Keratinocyte (primary cell): ENCODE data around the gene SPTBN1. TPM values are rescaled to one million over a fixed set of nuclear protein-coding genes. Genes with fewer than 3 reads are reported as not detected.

ENCODE experiments used
- DNase-seq: peaks from one replicate; pipeline ENCODE4 v3.0.0-alpha.2; 2011; ENCODE audit warnings: low read depth, missing footprints, low spot score
- FAIRE-seq: peaks from 2 replicates; lab custom pipeline; 2011; peaks lifted over from hg19 to GRCh38; lab: Jason Lieb, UNC
- H2AFZ ChIP-seq: 2 replicates; pipeline ENCODE4 v1.6.0; 2012; ENCODE audit warnings: low read length, control low read depth, inconsistent platforms; ENCODE audit not compliant: control insufficient read depth
- H3K27ac ChIP-seq: 2 replicates; pipeline ENCODE4 v1.5.1; 2011; ENCODE audit warnings: low read length; ENCODE audit not compliant: control insufficient read depth, insufficient read depth
- H3K27me3 ChIP-seq: 3 replicates; pipeline ENCODE4 v1.6.0; 2011; ENCODE audit warnings: low read length; ENCODE audit not compliant: control insufficient read depth, insufficient read depth; ENCODE audit errors: extremely low read depth
- H3K36me3 ChIP-seq, 2 experiments: 2 replicates in 1 of 2; 3 replicates in 1 of 2; pipeline ENCODE4 v1.5.1; 2011; ENCODE audit warnings: low read length in 2 of 2, mild to moderate bottlenecking in 1 of 2; ENCODE audit not compliant: control insufficient read depth in 2 of 2, insufficient read depth in 2 of 2; ENCODE audit errors: extremely low read depth in 1 of 2
- H3K4me1 ChIP-seq: 3 replicates; pipeline ENCODE4 v1.5.1; 2011; ENCODE audit warnings: low read length; ENCODE audit not compliant: control insufficient read depth, insufficient read depth; ENCODE audit errors: extremely low read depth
- H3K4me2 ChIP-seq: 3 replicates; pipeline ENCODE4 v1.6.0; 2011; ENCODE audit warnings: low read depth, low read length; ENCODE audit not compliant: control insufficient read depth, insufficient read depth; ENCODE audit errors: extremely low read depth
- H3K4me3 ChIP-seq, 3 experiments: fragments of 200-600 bp in 1 of 3; sonication (generic) in 1 of 3; 2 replicates in 2 of 3; 3 replicates in 1 of 3; pipeline ENCODE4 v1.5.1; 2011 to 2016; ENCODE audit warnings: low read length in 3 of 3, mild to moderate bottlenecking in 3 of 3, control low read depth in 2 of 3, inconsistent platforms in 1 of 3, low read depth in 1 of 3, mixed read lengths in 1 of 3, mixed run types in 1 of 3, moderate library complexity in 1 of 3; ENCODE audit not compliant: control insufficient read depth in 2 of 3, insufficient read depth in 2 of 3; ENCODE audit errors: extremely low read depth in 1 of 3
- H3K79me2 ChIP-seq: 2 replicates; pipeline ENCODE4 v1.6.0; 2012; ENCODE audit warnings: low read length; ENCODE audit not compliant: control insufficient read depth, insufficient read depth
- H3K9ac ChIP-seq: 3 replicates; pipeline ENCODE4 v1.6.0; 2011; ENCODE audit warnings: low read length; ENCODE audit not compliant: control insufficient read depth, insufficient read depth; ENCODE audit errors: extremely low read depth
- H3K9me1 ChIP-seq: 3 replicates; pipeline ENCODE4 v1.6.0; 2011; ENCODE audit warnings: low read length; ENCODE audit not compliant: control insufficient read depth, insufficient read depth; ENCODE audit errors: extremely low read depth
- H3K9me3 ChIP-seq: 2 replicates; pipeline ENCODE4 v1.5.1; 2012; ENCODE audit warnings: low read depth, low read length; ENCODE audit not compliant: control insufficient read depth
- H4K20me1 ChIP-seq: 3 replicates; pipeline ENCODE4 v1.6.0; 2011; ENCODE audit warnings: low read length; ENCODE audit not compliant: control insufficient read depth, insufficient read depth; ENCODE audit errors: extremely low read depth
- EZH2 ChIP-seq: IDR thresholded peaks from one replicate; pipeline ENCODE4 v1.6.1; 2012; ENCODE audit warnings: inconsistent platforms, mild to moderate bottlenecking, low read length, moderate library complexity
- dilution Hi-C: fragments of 300-500 bp; cut with MboI; formaldehyde crosslinking; loops from one replicate; pipeline ENCODE4 v1.7.0; 2020; ENCODE audit warnings: low sequenced_read_pairs; ENCODE audit not compliant: extremely low pct_ligation_motif_present
- polyA plus RNA-seq, 5 experiments: library from polyadenylated mRNA; depleted of rRNA in 3 of 5; stranded (reverse) in 3 of 5; stranded (forward) in 1 of 5; unstranded in 1 of 5; fragments of >200 nt; gene quantifications; 1 replicate in 1 of 5; 2 replicates in 3 of 5; 3 replicates in 1 of 5; pipeline versions ENCODE4 v1.2.1 to v1.2.3, GENCODE V29; 2011 to 2012; ENCODE audit warnings: missing spikeins in 2 of 5, low read depth in 1 of 5, low replicate concordance in 1 of 5
- TF ChIP-seq, protein P1 (sequence below), 3 experiments: IDR thresholded peaks in 1 of 3; conservative IDR thresholded peaks in 1 of 3; optimal IDR thresholded peaks in 1 of 3; 2 replicates in 2 of 3; 3 replicates in 1 of 3; pipeline versions ENCODE3 to v1.5.1; 2011; ENCODE audit warnings: low read length in 3 of 3, mild to moderate bottlenecking in 3 of 3, moderate library complexity in 2 of 3, control low read depth in 1 of 3, inconsistent platforms in 1 of 3; ENCODE audit not compliant: insufficient read depth in 2 of 3; ENCODE audit errors: extremely low read depth in 1 of 3

The SPTBN1 gene
- polyA plus RNA-seq, 1 donor (not counting 4 experiments of a cell fraction or from before 2014, with no cell fraction given), result 40.0 TPM

DNA sequence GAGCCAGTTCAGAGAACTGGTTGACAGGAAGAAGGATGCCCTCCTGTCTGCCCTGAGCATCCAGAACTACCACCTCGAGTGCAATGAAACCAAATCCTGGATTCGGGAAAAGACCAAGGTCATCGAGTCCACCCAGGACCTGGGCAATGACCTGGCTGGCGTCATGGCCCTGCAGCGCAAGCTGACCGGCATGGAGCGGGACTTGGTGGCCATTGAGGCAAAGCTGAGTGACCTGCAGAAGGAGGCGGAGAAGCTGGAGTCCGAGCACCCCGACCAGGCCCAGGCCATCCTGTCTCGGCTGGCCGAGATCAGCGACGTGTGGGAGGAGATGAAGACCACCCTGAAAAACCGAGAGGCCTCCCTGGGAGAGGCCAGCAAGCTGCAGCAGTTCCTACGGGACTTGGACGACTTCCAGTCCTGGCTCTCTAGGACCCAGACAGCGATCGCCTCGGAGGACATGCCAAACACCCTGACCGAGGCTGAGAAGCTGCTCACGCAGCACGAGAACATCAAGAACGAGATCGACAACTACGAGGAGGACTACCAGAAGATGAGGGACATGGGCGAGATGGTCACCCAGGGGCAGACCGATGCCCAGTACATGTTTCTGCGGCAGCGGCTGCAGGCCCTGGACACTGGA, 174.9 kb downstream of the SPTBN1 start:
- dilution Hi-C loops, result no loop called here
- Histone ChIP-seq H3K27ac (no peak overlapping the region), H3K4me3 (no peak overlapping the region), H3K9me3 (no peaks in the 10 kb centered on the region), H3K9ac (no peak overlapping the region), H3K4me1 (no peaks in the 10 kb centered on the region), H3K36me3 (peaks cover 60 to 64% of the 10 kb centered on the region in 2 experiments), H2AFZ (no peak overlapping the region), H3K9me1 (no peaks in the 10 kb centered on the region), H4K20me1 (no peaks in the 10 kb centered on the region), H3K27me3 (no peaks in the 10 kb centered on the region), H3K4me2 (no peak overlapping the region), H3K79me2 (no peaks in the 10 kb centered on the region)
- FAIRE-seq (no peak), DNase-seq (no peak)
- TF ChIP-seq EZH2, result no peak
- TF ChIP-seq, protein P1, sequence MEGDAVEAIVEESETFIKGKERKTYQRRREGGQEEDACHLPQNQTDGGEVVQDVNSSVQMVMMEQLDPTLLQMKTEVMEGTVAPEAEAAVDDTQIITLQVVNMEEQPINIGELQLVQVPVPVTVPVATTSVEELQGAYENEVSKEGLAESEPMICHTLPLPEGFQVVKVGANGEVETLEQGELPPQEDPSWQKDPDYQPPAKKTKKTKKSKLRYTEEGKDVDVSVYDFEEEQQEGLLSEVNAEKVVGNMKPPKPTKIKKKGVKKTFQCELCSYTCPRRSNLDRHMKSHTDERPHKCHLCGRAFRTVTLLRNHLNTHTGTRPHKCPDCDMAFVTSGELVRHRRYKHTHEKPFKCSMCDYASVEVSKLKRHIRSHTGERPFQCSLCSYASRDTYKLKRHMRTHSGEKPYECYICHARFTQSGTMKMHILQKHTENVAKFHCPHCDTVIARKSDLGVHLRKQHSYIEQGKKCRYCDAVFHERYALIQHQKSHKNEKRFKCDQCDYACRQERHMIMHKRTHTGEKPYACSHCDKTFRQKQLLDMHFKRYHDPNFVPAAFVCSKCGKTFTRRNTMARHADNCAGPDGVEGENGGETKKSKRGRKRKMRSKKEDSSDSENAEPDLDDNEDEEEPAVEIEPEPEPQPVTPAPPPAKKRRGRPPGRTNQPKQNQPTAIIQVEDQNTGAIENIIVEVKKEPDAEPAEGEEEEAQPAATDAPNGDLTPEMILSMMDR (optimal IDR thresholded peaks at IDR 0.05 in 1 of 3, IDR thresholded peaks at IDR 0.05 in 1 of 3, conservative IDR thresholded peaks at IDR 0.05 in 1 of 3; ENCODE audit: extremely low read depth in 1 of 3, insufficient read depth in 2 of 3, low read length in 3 of 3), result no peak

DNA sequence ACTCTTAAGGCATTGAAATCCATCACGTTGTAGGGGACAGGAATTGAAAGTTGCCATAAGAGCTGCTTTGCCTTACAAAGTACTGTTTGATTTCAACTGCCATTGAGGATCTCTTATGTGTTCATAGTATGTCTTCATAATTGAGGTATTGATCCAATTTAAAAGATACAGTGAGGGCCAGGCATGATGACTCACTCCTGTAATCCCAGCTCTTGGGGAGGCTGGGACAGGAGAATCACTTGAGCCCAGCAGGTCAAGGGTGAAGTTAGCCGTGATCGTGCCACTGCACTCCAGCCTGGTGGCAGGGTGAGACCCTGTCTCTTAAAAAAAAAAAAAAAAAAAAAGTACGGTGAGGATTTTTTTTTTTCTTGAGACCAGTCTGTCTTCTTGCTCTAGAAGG, 175.6 kb downstream of the SPTBN1 start:
- dilution Hi-C loops, result no loop called here
- Histone ChIP-seq H3K4me2 (no peak overlapping the region), H3K4me3 (no peak overlapping the region), H3K27ac (no peak overlapping the region), H2AFZ (no peak overlapping the region), H3K9me3 (no peaks in the 10 kb centered on the region), H3K36me3 (peaks cover 57 to 65% of the 10 kb centered on the region in 2 experiments), H4K20me1 (no peaks in the 10 kb centered on the region), H3K79me2 (no peaks in the 10 kb centered on the region), H3K27me3 (no peaks in the 10 kb centered on the region), H3K9ac (no peak overlapping the region), H3K9me1 (no peaks in the 10 kb centered on the region), H3K4me1 (no peaks in the 10 kb centered on the region)
- DNase-seq (no peak), FAIRE-seq (no peak)
- TF ChIP-seq EZH2, result no peak
- TF ChIP-seq, protein P1 (optimal IDR thresholded peaks at IDR 0.05 in 1 of 3, IDR thresholded peaks at IDR 0.05 in 1 of 3, conservative IDR thresholded peaks at IDR 0.05 in 1 of 3; ENCODE audit: extremely low read depth in 1 of 3, insufficient read depth in 2 of 3, low read length in 3 of 3), result no peak
